ENCODE data around the gene DAPK1.
"Not testable (repeated sequence)": the region's sequence is repeated elsewhere in the genome, so short reads cannot be mapped to it uniquely, and the experiment has no call there.

Gene DAPK1

GRCh38 chr9:87718852-87719612, 221.4 kb downstream of the DAPK1 start:
- no peak for DNase-seq

GRCh38 chr9:87720173-87720572, 222.5 kb downstream of the DAPK1 start:
- DNase-seq: no peak

GRCh38 chr9:87722393-87723088, 224.9 kb downstream of the DAPK1 start:
- DNase-seq: no peak

- DNase-seq: no peak
Measured at GRCh38 chr9:87725356-87725899, 227.8 kb downstream of the DAPK1 start.

GRCh38 chr9:87725900-87726709, 228.4 kb downstream of the DAPK1 start, which contains the start of gene CTSL:
Gene CTSL (plus strand): TSS chr9:87726119. CDS start chr9:87727604, 1,485 bp downstream.
- DNase-seq: peak; percentile 49

- DNase-seq: no peak
Measured at GRCh38 chr9:87729246-87729645, 231.6 kb downstream of the DAPK1 start.

- no peak for DNase-seq
Measured at GRCh38 chr9:87731321-87731720, 233.7 kb downstream of the DAPK1 start.

GRCh38 chr9:87732344-87732743, 234.7 kb downstream of the DAPK1 start:
- DNase-seq: no peak

- DNase-seq: no peak
Measured at GRCh38 chr9:87732756-87733155, 235.1 kb downstream of the DAPK1 start.

GRCh38 chr9:87733273-87734052, 235.8 kb downstream of the DAPK1 start:
- DNase-seq: no peak

GRCh38 chr9:87734106-87734505, 236.4 kb downstream of the DAPK1 start:
- DNase-seq: no peak

GRCh38 chr9:87739546-87739945, 241.9 kb downstream of the DAPK1 start:
- no peak for DNase-seq

- no peak for DNase-seq
Measured at GRCh38 chr9:87740209-87740608, 242.5 kb downstream of the DAPK1 start.

- DNase-seq: no peak
Measured at GRCh38 chr9:87741326-87741725, 243.7 kb downstream of the DAPK1 start.

GRCh38 chr9:87741891-87742290, 244.2 kb downstream of the DAPK1 start:
- DNase-seq: no peak

GRCh38 chr9:87742813-87743428, 245.3 kb downstream of the DAPK1 start:
- no peak for DNase-seq

- DNase-seq: not testable (repeated sequence)
Measured at GRCh38 chr9:87744247-87744646, 246.6 kb downstream of the DAPK1 start.

GRCh38 chr9:87746186-87746585, 248.5 kb downstream of the DAPK1 start:
- DNase-seq: no peak

- DNase-seq: no peak
Measured at GRCh38 chr9:87748881-87749280, 251.2 kb downstream of the DAPK1 start.

- DNase-seq: no peak
Measured at GRCh38 chr9:87749335-87750035, 251.8 kb downstream of the DAPK1 start.

- no peak for DNase-seq
Measured at GRCh38 chr9:87750726-87751125, 253.1 kb downstream of the DAPK1 start.
